ENCODE data around the gene RPL39. TPM values are rescaled to one million over a fixed set of nuclear protein-coding genes. Genes with fewer than 3 reads are reported as not detected.

Gene RPL39
- total and polyA plus RNA-seq, 10 of the 15 experiments (the other 5 are each of a cell fraction or from before 2014, with no cell fraction given): 1,792 to 6,541 (median 3,667) TPM

GRCh38 chrX:119817130-119817690 is 25.8 kb upstream of the RPL39 start (continued):
- TF ChIP-seq SREBF2 (IDR thresholded peaks at IDR 0.05; ENCODE audit: low read length): no peak

- DNase-seq (ENCODE audit: low read depth, low spot score) (no peak), FAIRE-seq (no peak), ATAC-seq (no peak)
- WGBS (ENCODE audit: insufficient coverage, insufficient replicate concordance, low lambda C conversion rate, missing lambda C conversion rate): 66% methylated on average over 3 of the region's 3 CpGs
- SMC1A ChIA-PET (ENCODE audit: uncharacterized antibody, unreplicated experiment): interaction anchor here (1.3 kb wide), 1 partner anchor 23 kb away, joined by 4 read pairs; no protein-coding TSS in a partner anchor
- Histone ChIP-seq H4K20me1 (ENCODE audit: control insufficient read depth, insufficient read depth) (no peaks in the 10 kb centered on the region), H3K9ac (ENCODE audit: control insufficient read depth, insufficient read depth, low read length) (no peak overlapping the region), H3K9me3 (replicated peaks; ENCODE audit: control insufficient read depth, insufficient read depth, low read length) (no peaks in the 10 kb centered on the region), H3K4me1 (ENCODE audit: control insufficient read depth, insufficient read depth, low read length) (no peaks in the 10 kb centered on the region), H3K4me2 (ENCODE audit: control insufficient read depth, insufficient read depth) (no peak overlapping the region), H3K27me3 (replicated peaks in 1 of 2; ENCODE audit: control insufficient read depth in 2 of 2, insufficient read depth in 2 of 2, low read length in 1 of 2) (no peaks in the 10 kb centered on the region; a peak in 1 of 4 replicates), H2AFZ (ENCODE audit: control insufficient read depth, low read depth, low read length) (no peak overlapping the region), H3K4me3 (no peak overlapping the region), H3K27ac (ENCODE audit: control insufficient read depth, insufficient read depth) (no peak overlapping the region), H3K79me2 (ENCODE audit: control insufficient read depth, insufficient read depth, low read length) (no peaks in the 10 kb centered on the region), H3K36me3 (ENCODE audit: control insufficient read depth in 2 of 2, insufficient read depth in 2 of 2, low read length in 1 of 2) (no peaks in the 10 kb centered on the region)
- no peak for TF ChIP-seq PAX8 (IDR thresholded peaks at IDR 0.05)
- no peak for TF ChIP-seq NFIC (IDR thresholded peaks at IDR 0.05; ENCODE audit: low read depth, low read length)
- TF ChIP-seq HCFC1 (IDR thresholded peaks at IDR 0.05; ENCODE audit: low read length): no peak
- in situ Hi-C loops (cut with MboI): no loop called here
- RAD21 ChIA-PET (ENCODE audit: unreplicated experiment): interaction anchor here (1.0 kb wide), 1 partner anchor 55 kb away, joined by 3 read pairs; the partner anchor contains the start of gene RNF113A
- intact Hi-C loops (cut with micrococcal nuclease; ENCODE audit: unreplicated experiment): no loop called here
- CTCF ChIA-PET: no interaction called here
- POLR2A ChIA-PET: no interaction called here
- no TSS peak for BruUV-seq (replicated peaks)
Observed at GRCh38 chrX:119816300-119816699, 24.9 kb upstream of the RPL39 start.

- SMC1A ChIA-PET (ENCODE audit: uncharacterized antibody, unreplicated experiment): no interaction called here
- TF ChIP-seq PRDM15 (CRISPR knock-in tag; IDR thresholded peaks at IDR 0.05) (no peak), SMC3 (IDR thresholded peaks at IDR 0.05; ENCODE audit: borderline replicate concordance, low read length) (no peak), ZBED1 (IDR thresholded peaks at IDR 0.05; ENCODE audit: borderline replicate concordance) (no peak), CEBPB (IDR thresholded peaks at IDR 0.05; ENCODE audit: borderline replicate concordance in 1 of 2, low read depth in 2 of 2, low read length in 2 of 2) (no peak), RELA (IDR thresholded peaks at IDR 0.05; ENCODE audit: borderline replicate concordance, partially characterized antibody) (no peak), TAF1 (IDR thresholded peaks at IDR 0.05; ENCODE audit: borderline replicate concordance, low read depth, low read length) (no peak), NFYA (IDR thresholded peaks at IDR 0.05; ENCODE audit: borderline replicate concordance, low read depth, low read length) (no peak), KAT2A (conservative IDR thresholded peaks at IDR 0.05; ENCODE audit: control insufficient read depth, low read depth, low read length) (no peak)
Observed at GRCh38 chrX:119809185-119809666, 17.8 kb upstream of the RPL39 start.

More at GRCh38 chrX:119809185-119809666, 17.8 kb upstream of the RPL39 start:
- POLR2A ChIA-PET: no interaction called here
- intact Hi-C loops (cut with micrococcal nuclease; ENCODE audit: unreplicated experiment): no loop called here
- Histone ChIP-seq H2AFZ (ENCODE audit: control insufficient read depth, low read depth, low read length) (no peak overlapping the region), H3K27me3 (replicated peaks in 1 of 2; ENCODE audit: control insufficient read depth in 2 of 2, insufficient read depth in 2 of 2, low read length in 1 of 2) (no peaks in the 10 kb centered on the region), H3K9me3 (replicated peaks; ENCODE audit: control insufficient read depth, insufficient read depth, low read length) (no peaks in the 10 kb centered on the region), H3K27ac (ENCODE audit: control insufficient read depth, insufficient read depth) (no peak overlapping the region), H3K36me3 (ENCODE audit: control insufficient read depth in 2 of 2, insufficient read depth in 2 of 2, low read length in 1 of 2) (no peaks in the 10 kb centered on the region), H3K4me3 (no peak overlapping the region), H3K9ac (ENCODE audit: control insufficient read depth, insufficient read depth, low read length) (no peak overlapping the region), H3K4me2 (ENCODE audit: control insufficient read depth, insufficient read depth) (no peak overlapping the region), H3K4me1 (ENCODE audit: control insufficient read depth, insufficient read depth, low read length) (no peaks in the 10 kb centered on the region), H4K20me1 (ENCODE audit: control insufficient read depth, insufficient read depth) (no peaks in the 10 kb centered on the region), H3K79me2 (ENCODE audit: control insufficient read depth, insufficient read depth, low read length) (no peaks in the 10 kb centered on the region)
- no TSS peak for BruUV-seq (replicated peaks)
- in situ Hi-C loops (cut with MboI): no loop called here
- WGBS (ENCODE audit: insufficient coverage, insufficient replicate concordance, low lambda C conversion rate, missing lambda C conversion rate): 27% methylated on average over 1 of the region's 1 CpG
- CTCF ChIA-PET: no interaction called here
- ATAC-seq: no peak
- RAD21 ChIA-PET (ENCODE audit: unreplicated experiment): no interaction called here
- FAIRE-seq: no peak
- no peak for DNase-seq (ENCODE audit: low read depth, low spot score)
